ENCODE data around the gene LCN12.

LCN12 gene

DNA sequence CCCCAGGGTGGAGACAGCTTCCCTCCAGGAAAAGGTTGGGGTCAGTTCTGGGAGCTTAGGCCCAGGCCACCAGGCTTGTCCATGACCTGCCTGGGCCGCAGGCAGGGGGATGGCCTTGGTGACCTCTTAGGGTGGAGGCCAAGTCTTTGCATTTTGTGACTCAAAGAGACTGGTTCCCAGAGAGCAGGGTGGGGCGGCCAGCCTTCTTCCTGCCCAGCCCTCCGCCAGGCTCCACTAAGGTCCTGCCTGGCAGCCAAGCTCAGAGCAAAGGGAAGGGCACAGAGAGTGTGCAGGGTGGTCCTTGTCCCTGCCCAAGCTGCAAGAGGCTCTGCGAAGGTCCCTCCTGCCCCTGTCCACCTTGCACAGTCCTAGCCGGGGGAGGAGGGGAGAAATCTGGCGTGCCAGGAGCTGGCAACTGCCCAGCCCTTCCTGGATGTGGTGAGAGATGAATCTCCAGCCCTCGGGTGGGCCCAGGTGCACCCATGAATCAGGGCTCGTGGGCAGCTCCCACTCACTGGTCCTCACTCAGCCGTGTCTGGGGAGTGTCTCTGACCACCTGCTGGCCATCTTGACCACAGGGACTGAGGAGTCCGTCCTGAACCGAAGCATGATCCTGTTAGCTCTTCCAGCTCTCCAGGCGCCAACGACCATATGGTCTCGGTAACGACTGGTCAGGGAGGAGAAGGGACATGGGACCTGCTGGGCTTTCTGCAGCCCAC, 22.9 kb downstream of the LCN12 start:
- no peak for DNase-seq

- peak in 1 of 2 experiments; percentile 71 for DNase-seq
Observed at GRCh38 chr9:136975644-136976043, 23.6 kb downstream of the LCN12 start.

DNA sequence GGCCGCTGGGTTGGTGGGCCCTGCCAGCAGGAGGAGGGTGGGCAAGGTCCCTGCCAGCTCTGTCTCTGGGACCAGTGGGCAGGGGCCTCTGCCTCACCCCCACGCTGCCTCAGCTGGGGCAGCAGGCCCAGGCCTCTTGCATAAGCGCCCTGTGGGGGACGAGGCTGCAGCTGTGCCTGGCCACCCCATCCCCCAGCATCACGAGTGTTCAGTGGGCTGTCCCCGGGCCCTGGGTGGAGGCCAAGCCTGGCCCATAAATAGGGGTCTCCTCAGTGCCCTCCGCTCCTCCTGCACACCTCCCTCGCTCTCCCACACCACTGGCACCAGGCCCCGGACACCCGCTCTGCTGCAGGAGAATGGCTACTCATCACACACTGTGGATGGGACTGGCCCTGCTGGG, 25.1 kb downstream of the LCN12 start, which contains the start of gene PTGDS:
Gene PTGDS, plus strand, starts transcription at position 282 of the 400 bp plus-strand sequence. Its CDS starts 75 bp downstream, at position 357.
- no peak for DNase-seq

- no peak for DNase-seq
Observed at GRCh38 chr9:136977649-136978072, 25.6 kb downstream of the LCN12 start.

DNA sequence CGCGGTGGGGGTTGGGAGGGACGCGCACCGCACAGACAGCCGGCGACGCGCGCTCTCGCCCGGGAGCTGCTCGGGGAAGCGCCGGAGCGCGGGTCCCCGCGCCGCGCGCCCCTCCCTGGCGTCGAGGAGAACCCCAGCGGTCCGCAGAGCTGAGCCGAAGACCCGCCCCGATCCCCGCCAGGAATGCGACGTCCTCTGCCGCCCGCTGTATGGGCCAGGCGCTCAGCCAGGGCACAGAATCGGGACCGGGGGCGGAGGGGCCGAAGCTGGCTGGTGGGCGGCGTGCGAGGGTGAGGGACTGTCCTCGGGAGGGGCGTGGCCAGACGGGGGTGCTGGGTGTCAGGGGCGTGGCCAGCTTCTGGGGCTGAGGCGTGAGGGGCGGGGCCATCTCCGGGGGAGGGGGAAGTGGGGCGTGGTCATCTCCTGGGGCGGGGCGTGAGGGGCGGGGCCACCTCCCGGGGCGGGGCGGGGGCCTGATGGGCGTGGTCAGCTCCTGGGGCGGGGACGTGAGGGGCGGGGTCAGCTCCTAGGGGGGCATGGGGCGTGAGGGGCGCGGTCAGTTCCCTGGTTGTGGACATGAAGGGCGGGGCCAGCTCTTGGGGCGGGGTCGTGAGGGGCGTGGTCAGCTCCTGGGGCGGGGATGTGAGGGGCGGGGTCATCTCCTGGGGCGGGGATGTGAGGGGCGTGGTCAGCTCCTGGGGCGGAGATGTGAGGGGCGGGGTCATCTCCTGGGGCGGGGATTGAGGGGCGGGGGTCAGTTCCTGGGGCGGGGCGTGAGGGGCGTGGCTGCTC, 26.2 kb downstream of the LCN12 start:
- peak; percentile 76 to 77 for DNase-seq

- no peak for DNase-seq
Observed at GRCh38 chr9:136978865-136979544, 26.9 kb downstream of the LCN12 start.

GRCh38 chr9:136979769-136980587, 27.9 kb downstream of the LCN12 start:
- DNase-seq: no peak

DNA sequence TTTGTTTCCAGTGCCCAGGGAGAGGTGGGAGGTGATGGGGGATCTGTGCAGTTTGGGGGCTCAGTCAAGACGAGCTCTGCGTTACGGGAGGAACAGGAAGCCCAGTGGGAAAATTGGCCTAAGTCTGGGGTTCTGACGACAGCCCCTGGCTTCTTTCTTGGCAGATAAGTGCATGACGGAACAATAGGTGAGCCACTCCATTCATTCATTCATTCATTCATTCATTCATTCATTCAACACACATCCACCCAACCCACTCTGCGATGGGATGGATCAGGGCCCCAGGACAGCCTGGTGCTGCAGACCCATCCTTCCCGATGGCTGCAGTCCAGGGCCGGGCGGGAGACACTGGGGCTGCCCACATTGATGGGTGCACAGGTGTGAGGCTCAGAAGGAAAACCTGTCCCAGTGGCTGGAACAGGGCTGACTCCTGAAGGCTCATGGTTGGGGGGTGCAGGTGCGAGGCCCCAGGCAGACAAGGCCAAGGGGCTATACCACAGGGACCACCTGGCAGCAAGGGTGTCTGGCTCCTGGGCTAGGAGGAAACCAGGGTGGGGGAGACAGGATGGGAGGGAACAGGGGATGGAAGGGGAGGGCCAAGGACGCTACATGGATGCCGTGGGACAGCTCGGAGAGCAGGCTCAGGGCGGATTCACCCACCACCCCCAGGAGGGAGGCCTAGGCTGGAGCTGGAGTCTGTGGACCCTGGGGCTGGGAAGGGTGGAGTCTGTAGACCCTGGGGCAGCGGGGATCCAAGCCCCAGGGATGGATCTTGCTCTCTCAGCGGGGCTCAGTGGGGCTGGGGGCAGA, 28.8 kb downstream of the LCN12 start:
- no peak for DNase-seq

- DNase-seq: no peak
Observed at GRCh38 chr9:136981588-136982231, 29.6 kb downstream of the LCN12 start.

DNA sequence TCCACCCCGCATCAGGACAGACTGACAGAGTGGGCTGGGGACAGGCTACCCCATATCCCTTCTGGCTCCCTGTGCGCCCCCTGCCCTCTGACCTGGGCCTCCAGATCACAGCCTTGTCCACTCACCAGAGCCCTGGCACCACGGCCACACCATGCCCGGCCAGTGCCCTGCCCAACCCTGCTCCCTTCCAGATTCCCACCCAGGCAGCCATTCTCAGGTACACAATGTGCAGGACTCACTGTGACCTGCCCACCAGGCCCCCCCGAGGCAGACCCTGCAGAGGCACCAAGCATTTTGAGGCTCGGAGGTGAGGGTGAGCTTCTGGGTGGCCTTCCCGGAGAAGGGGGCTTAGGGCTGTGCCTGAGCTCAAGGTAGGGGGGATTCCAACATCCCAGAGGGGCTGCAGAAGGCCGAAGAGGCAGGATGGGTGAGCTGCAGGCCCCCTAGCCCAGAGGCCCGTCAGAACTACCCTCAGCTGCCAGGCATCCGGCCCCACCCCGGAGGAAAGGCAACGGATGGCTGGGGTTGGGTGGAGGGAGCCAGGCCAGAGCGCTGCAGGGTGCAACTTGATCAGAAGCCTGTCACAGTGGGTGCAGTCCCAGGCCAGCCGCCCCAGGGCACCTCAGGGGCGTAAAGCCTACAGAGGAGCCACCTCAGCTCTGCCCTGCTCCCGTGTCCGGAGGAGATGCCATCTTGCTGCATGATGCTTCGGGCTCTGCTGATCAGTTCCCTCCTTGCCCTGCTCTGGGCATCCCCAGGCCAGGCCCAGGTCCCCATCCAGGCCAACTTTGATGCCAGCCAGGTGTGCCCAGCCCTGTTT, 30.4 kb downstream of the LCN12 start, which contains the start of gene LCNL1:
Gene LCNL1, plus strand, starts transcription at position 762 of the 820 bp plus-strand sequence. CDS start 594 bp downstream, outside the sequence.
- DNase-seq: no peak

DNA sequence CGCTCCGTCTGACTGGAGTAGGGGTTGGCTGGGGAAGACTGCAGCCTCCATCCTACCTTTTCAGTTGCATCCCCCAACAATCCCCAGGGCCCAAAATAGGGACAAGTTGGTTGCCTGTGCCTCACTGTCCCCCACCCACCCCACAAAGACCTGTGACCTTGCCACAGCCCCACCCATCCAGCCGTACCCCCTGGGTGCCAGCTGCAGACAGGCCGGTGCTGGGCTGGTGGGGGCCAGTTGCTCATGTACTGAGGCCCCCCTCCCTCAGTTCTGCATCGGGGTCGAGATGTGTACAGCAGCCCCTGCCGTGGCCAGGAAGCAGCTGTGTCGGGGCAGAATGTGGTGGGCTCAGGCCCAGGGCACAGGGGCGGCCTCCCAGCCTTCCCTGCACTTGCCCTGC, 31.1 kb downstream of the LCN12 start:
- DNase-seq: no peak

- DNase-seq: no peak
Observed at GRCh38 chr9:136983656-136984314, 31.7 kb downstream of the LCN12 start.

GRCh38 chr9:136984464-136985026, 32.5 kb downstream of the LCN12 start:
- no peak for DNase-seq

DNA sequence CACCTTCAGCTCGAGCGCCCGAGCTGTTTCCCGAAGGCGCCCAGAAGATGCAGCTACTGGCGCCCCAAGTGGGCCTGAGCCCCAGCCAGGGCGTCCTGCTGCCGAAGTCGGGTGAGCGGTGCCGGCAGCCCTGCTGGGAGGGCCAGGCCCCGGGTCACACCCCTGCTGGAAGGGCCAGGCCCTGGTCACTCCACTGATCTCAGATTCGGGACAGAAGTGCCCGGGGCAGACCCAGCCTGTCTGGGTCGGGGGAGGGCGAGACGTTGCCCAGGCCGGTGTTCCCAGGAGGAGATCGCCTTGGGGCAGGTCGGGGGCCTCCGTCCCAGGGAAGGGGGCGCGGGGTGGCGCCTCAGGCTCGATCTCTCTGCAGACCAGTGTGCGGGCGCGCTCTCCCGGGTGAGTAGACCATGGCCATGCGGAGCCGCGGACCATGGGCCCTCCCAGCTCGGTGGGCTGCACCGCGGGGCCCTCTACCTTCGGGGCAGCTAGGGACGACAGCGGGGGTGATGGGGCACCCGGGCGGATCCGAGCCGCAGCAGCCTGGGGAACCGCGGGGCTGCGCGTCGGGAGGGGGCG, 33.0 kb downstream of the LCN12 start:
- no peak for DNase-seq

DNA sequence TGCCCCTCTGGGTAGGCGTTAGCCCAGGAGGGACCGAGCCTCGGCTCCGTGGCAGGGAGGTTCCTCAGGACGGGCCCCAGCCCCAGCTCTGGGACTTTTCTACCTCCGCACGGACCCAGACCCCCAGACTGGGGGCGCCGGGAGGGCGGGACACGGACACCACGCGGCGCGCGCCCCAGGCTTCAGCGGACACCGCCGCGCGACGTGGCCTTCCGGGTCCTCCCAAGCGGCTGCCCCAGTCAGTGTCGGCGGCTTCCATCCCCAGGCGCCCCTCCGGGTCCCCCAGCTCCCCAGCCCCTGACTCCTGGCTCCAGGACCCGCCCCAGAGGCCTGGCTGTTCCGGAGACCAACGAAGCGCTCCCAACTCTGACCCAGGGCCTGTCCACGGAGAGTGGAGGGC, 33.8 kb downstream of the LCN12 start:
- DNase-seq: no peak

DNA sequence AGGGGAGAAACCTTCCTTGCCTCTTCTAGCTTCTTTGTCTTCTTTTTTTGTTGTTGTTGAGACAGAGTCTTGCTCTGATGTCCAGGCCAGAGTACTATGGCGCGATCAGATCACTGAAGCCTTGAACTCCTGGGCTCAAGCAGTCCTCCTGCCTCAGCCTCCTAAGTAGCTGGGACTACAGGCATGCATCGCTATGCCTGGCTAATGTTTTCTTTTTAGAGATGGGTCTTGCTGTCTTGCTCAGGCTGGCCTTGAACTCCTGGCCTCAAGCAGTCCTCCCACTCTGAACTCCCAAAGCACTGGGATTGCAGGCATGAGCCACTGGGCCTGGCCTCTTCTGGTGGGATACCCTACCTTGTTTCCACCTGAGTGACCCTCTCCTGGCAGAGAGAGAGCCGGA, 36.8 kb downstream of the LCN12 start:
- no peak for DNase-seq

- DNase-seq: no peak
Observed at GRCh38 chr9:136990242-136990911, 38.3 kb downstream of the LCN12 start.
